GM19467 (cell line): ENCODE measurements around the gene TBL1XR1.
"Not testable (repeated sequence)": the region's sequence is repeated elsewhere in the genome, so short reads cannot be mapped to it uniquely, and the experiment has no call there.

Experiments used
- ATAC-seq: cut with Tn5 transposase; IDR thresholded peaks from one replicate; pipeline ENCODE4 v1.9.1; 2021; ENCODE audit warnings: mild to moderate bottlenecking, moderate library complexity; ENCODE audit not compliant: unreplicated experiment

The TBL1XR1 gene

DNA sequence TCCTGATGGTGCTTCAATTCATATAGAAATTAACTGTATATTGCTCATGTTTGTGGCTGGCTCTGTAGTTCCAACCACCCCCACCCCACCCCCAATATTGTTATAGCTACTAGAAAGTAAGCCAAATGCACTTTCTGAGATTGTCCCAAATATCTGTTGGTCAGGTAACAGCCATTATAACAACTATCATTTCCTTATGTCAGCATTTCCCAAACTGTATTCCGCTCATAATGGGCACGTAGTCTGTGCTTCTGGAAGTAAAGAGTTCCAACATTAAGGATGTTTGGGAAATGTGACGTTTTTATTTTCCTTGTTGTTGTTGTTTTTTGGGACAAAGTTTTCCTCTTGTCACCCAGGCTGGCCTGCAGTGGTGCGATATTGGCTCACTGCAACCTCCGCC lies 12.2 kb upstream of the TBL1XR1 start:
- ATAC-seq = no peak

DNA sequence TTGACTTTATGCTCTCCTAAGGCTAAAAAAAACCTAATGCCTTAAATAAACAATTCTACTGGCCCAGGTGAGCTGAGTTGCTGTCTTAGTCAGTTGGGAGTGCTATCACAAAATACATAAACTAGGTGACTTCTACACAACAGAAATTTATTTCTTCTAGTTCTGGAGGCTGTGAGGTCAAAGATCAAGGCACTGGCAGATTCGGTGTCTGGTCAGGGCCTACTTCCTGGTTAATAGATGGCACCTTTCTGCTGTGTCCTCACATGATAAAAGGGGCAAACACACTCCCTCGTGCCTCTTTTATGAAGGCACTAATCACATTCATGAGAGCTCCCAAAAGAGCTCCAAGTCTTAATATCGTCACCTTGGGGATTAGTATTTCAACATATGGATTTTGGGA lies 11.5 kb upstream of the TBL1XR1 start:
- no peak for ATAC-seq

DNA sequence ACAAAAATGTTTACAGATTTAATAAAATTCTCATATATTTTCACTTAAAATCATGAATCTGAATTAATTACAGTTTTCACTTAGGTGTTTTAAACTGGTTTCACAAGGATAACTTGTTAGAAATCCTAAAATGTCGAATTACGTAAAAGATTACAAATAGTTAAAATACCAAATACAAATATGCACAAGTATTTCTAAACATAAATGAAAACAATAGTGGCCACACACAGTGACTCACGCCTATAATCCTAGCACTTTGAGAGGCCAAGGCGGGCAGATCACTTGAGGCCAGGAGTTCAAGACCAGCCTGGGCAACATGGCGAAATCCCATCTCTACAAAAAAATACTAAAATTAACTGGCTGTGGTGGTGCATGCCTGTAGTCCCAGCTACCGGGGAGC lies 10.9 kb upstream of the TBL1XR1 start:
- no peak for ATAC-seq

GRCh38 chr3:177206936-177207335 lies 9.7 kb upstream of the TBL1XR1 start:
- no peak for ATAC-seq

- no peak for ATAC-seq
Observed at GRCh38 chr3:177203689-177204395, 6.6 kb upstream of the TBL1XR1 start.

DNA sequence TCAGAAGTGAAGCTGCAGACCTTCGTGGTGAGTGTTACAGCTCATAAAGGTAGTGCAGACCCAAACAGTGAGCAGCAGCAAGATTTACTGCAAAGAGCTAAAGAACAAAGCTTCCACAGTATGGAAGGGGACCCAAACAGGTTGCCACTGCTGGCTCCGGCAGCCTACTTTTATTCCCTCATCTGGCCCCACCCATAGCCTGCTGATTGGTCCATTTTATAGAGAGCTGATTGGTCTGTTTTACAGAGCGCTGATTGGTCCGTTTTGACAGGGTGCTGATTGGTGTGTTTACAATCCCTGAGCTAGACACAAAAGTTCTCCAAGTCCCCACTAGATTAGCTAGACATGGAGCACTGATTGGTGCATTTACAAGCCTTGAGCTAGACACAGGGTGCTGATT lies 5.7 kb upstream of the TBL1XR1 start:
- ATAC-seq = not testable (repeated sequence)

- ATAC-seq = peak; percentile 65
Observed at GRCh38 chr3:177201700-177202397, 4.6 kb upstream of the TBL1XR1 start.

DNA sequence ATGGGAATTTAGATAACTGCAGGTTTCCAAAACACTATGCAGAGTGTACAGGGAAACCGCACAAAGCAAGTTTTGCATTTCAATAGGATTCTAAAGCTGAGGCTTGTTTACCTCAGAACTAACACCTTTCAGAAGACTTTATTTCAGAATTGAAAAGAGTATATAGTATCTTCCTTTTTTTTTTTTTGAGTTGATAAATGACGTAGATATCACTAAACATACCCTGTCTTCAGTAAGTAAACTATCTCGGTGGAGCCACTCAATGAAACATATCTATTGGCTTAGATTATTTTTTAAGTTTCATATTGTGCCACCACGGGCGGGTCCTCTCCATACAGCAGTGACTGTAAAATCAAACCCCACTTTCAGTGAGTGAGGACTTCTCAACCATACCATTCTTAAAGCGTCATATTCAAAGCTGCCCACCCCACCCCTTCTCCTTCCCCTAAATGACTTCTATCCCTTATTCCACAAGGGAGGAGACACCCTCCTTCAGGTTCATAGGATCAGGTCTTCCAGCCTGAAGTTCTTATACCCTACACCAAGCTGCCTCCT lies 2.0 kb upstream of the TBL1XR1 start:
- ATAC-seq = no peak

- peak; percentile 36 for ATAC-seq
Observed at GRCh38 chr3:177197727-177198460, 612 bp upstream of the TBL1XR1 start.

GRCh38 chr3:177196456-177197040 lies 734 bp downstream of the TBL1XR1 start:
- no peak for ATAC-seq

DNA sequence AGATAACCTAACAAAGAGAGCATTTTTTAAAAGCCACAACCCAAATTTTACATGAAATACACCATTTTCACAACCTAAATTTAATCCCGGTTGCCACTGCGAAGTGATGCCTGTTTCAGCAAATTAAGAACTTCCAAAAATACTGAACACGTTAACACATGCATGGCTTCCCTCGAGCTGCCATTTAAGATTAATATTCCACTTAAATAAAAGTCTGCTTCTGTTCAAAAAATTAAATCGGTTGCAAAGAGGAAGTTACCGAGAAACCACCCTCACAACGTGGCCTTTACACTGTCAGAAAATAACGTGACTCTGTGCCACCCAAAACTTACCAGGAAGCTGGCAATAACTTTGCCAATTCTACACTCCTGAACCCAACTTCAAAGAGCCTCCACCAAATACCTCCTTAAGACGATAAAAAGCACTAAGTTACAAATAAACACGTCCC lies 1.2 kb downstream of the TBL1XR1 start:
- ATAC-seq = no peak

GRCh38 chr3:177195242-177195991 lies 1.9 kb downstream of the TBL1XR1 start:
- ATAC-seq = no peak

DNA sequence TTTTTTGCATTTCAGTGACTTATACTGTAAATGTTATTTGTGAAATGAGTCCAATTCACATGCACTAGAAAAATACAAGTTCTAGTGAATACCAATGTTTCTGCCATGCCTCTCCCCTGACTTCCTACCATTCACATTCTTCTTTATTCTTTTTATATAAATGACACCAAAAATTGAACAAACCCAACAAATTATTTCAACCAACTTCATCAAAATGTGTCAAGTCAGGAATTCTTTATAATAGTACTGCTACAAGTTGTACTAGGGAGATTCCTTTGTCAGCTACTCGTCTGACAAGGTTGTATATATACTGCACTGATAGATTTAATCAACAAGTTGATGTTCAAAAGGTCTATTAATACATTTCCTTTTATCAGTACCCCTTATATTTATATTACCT lies 3.0 kb downstream of the TBL1XR1 start:
- ATAC-seq = no peak

GRCh38 chr3:177193688-177194268 lies 3.5 kb downstream of the TBL1XR1 start:
- no peak for ATAC-seq

DNA sequence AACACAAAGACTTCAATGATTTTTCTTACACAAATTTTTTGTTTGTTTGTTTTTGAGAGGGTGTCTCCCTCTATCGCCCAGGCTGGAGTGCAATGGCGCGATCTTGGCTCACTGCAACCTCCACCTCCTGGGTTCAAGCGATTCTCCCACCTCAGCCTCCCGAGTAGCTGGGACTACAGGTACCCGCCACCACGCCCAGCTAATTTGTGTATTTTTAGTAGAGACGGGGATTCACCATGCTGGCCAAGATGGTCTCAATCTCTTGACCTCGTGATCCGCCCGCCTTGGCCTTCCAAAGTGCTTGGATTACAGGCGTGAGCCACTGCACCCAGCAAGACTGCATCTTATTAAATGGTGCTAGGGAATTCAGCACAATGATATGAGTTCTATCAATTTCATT lies 4.0 kb downstream of the TBL1XR1 start:
- not testable (repeated sequence) for ATAC-seq

DNA sequence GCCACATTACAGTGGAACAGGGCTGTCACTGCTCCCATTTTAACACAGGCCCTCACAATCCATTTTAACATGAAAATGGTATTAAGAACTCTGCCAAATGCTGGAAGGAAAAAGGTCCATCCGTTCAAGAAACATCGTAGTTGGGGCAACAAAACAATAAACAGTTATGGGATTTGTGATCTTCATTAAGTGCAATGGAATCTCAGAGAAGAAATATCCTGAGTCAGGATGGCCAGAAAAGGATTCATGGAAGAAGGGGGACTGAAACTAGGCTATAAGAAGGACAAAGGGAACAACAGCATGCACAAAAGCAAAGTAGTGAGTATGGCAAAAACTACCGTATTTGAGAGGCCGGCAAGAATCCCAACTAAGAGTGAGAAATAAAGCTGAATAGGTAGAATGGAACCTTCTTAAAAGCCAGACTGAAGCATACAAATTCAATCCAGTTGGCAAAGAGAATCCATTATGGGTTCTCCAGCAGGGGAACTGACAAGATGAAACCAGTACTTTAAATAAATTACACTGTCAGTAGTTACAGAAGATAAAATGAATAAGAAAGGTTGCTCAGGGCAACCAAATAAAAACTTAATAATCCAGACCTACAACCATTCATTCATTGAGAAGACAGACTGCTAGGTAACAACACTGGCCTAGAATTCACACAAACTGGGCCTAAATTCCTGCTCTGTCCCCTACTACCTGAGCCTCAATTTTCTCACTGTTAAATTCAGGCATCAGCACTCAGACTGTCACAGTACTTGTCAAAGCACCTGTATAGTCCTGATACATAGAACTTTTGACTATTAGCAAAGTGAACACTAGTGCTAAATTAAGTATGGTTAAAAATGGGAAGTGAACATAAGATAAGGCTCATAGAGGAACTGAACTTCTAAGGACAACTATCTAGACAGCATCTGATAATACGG lies 6.3 kb downstream of the TBL1XR1 start:
- ATAC-seq = no peak

DNA sequence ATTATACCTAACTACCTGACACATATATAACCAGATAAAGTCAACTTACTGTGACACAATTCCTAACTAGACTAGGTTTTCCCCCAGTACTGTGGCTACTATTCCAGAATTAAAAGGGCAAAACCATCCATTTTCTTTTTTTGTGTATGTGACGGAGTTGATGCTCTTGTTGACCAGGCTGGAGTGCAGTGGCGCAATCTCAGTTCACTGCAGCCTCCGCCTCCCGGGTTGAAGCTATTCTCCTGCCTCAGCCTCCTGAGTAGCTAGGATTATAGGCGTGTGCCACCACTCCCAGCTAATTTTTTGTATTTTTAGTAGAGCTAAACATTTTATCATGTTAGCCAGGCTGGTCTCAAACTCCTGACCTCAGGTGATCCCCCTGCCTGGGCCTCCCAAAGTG lies 7.1 kb downstream of the TBL1XR1 start:
- not testable (repeated sequence) for ATAC-seq

DNA sequence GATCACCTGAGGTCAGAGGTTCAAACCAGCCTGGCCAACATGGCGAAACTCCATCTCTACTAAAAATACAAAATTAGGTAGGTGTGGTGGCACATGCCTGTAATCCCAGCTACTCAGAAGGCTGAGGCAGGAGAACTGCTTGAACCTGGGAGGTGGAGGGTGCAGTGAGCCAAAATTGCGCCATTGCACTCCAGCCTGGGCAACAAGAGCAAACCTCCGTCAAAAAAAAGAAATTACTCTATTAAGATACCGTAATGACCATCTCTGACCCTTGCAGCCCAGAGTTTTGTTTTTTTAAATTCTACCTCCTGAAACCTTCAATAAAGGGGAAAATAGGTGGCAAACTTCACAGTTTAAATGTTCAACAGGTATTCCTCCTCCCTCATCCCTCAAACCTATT lies 9.0 kb downstream of the TBL1XR1 start:
- not testable (repeated sequence) for ATAC-seq

- no peak for ATAC-seq
Observed at GRCh38 chr3:177186306-177186705, 11.0 kb downstream of the TBL1XR1 start.
